HG03378 (cell line): Measurements from ENCODE around the gene EEF1A2.
"Not testable (repeated sequence)": the region's sequence is repeated elsewhere in the genome, so short reads cannot be mapped to it uniquely, and the experiment has no call there.

Experiments used
- ATAC-seq: cut with Tn5 transposase; IDR thresholded peaks from one replicate; pipeline ENCODE4 v1.9.1; 2021; ENCODE audit warnings: mild to moderate bottlenecking, moderate library complexity; ENCODE audit not compliant: unreplicated experiment

EEF1A2 gene

GRCh38 chr20:63488315-63489251 is 10.3 kb downstream of the EEF1A2 start:
- ATAC-seq: no peak

GRCh38 chr20:63487781-63488241 is 11.1 kb downstream of the EEF1A2 start:
- no peak for ATAC-seq

- ATAC-seq: no peak
Measured at GRCh38 chr20:63487116-63487764, 11.6 kb downstream of the EEF1A2 start.

GRCh38 chr20:63486300-63486855 is 12.5 kb downstream of the EEF1A2 start:
- no peak for ATAC-seq

- ATAC-seq: no peak
Measured at GRCh38 chr20:63484651-63485403, 14.1 kb downstream of the EEF1A2 start.

GRCh38 chr20:63484236-63484635 is 14.6 kb downstream of the EEF1A2 start:
- ATAC-seq: no peak

GRCh38 chr20:63483834-63484233 is 15.0 kb downstream of the EEF1A2 start:
- ATAC-seq: no peak

GRCh38 chr20:63482021-63482587 is 16.8 kb downstream of the EEF1A2 start:
- no peak for ATAC-seq

- no peak for ATAC-seq
Measured at GRCh38 chr20:63481503-63481902, 17.4 kb downstream of the EEF1A2 start.

GRCh38 chr20:63479695-63480419 is 19.0 kb downstream of the EEF1A2 start:
- ATAC-seq: not testable (repeated sequence)

- no peak for ATAC-seq
Measured at GRCh38 chr20:63478346-63479302, 20.3 kb downstream of the EEF1A2 start.

GRCh38 chr20:63477944-63478343 is 20.9 kb downstream of the EEF1A2 start:
- ATAC-seq: no peak

- ATAC-seq: no peak
Measured at GRCh38 chr20:63477061-63477616, 21.7 kb downstream of the EEF1A2 start.

- no peak for ATAC-seq
Measured at GRCh38 chr20:63475209-63475608, 23.7 kb downstream of the EEF1A2 start.

- no peak for ATAC-seq
Measured at GRCh38 chr20:63473555-63474449, 25.1 kb downstream of the EEF1A2 start.

- ATAC-seq: no peak
Measured at GRCh38 chr20:63472862-63473390, 26.0 kb downstream of the EEF1A2 start.
